NCI-H2196 treated with DMSO at 0.1 percent for 48 hours (cell line): Measurements from ENCODE around the gene ZNF217.
"Not testable (repeated sequence)": the region's sequence is repeated elsewhere in the genome, so short reads cannot be mapped to it uniquely, and the experiment has no call there.

Experiments used
- DNase-seq: peaks from one replicate; lab custom pipeline; 2025; ENCODE audit not compliant: unreplicated experiment; lab: John Stamatoyannopoulos, UW

ZNF217 gene

DNA sequence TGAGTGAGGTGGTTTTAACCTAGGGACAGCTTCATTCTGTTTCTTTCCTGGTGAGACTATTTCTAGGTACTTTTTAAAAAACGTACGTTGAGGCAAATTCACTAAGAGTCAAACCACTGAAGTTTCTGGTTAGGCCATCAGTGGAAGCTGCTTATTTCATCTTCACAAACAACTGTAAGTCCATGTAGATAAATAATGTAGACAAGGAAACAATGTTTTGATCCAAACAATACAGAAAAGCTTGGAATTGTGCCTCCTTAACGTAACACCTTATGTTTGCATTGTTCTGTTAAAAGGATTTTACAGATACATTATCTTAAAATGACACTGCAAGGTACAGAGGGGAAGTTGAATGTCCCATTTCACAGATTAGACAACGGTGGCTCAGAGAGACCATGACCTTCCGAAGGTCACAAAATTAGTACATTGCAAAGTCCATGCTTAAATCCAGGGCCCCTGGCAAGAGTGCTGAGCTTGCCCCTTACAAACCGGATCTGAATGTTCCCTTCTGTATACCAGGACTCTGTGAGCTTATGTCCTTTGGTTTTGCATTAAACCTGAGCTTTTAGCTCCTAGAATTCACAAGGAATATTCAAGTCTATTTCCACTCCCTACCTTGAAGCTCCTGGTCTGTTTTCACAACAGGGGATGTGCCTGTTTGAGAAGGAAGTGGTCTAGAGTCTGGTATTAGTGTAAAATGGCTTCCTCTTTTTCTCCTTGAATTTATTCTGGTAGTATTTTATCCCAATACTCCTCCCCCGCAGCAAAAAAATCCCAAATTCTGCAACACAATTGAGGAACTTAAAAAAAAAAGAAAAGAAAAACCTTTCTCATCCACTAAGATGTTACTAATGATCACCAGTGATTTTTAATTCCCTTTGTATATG, 28.9 kb upstream of the ZNF217 start:
- DNase-seq, result no peak

DNA sequence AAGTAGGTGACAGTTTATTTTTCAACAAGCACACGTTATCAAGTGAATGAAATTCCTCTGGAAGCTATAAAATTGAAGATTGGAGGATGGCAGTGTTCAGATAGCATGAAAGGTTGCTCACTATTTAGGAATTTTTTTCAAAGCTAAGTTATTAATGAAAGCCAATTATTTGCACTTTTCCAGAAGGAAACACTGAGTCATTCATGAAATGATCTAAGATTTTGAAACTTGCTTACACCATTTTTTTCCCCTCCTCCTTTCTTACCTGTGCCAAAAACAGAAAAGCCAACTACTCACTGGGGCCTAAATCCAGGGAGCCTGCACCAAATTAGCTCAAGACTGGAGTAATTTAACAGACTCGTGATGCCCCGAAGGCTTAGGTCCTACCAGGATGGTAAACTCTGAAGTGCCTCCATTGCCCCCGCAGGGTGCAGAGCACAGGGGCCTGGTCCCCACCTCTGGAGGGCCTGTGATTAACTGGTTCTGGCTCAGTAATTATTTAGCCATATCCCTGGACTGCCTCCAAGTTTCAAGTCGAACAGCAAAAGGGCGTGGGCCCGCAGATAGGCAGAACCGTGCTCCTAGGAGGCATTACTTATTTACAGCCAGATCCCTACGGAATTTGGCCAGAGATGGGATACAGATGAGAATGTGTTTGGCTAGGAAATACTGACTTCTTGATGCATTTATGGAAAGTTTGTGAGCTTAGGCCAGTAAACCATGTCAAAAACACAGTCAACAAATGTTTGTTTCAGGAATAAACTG, 28.0 kb upstream of the ZNF217 start:
- DNase-seq, result peak; percentile 28

GRCh38 chr20:53618490-53619000, 24.9 kb upstream of the ZNF217 start:
- not testable (repeated sequence) for DNase-seq

DNA sequence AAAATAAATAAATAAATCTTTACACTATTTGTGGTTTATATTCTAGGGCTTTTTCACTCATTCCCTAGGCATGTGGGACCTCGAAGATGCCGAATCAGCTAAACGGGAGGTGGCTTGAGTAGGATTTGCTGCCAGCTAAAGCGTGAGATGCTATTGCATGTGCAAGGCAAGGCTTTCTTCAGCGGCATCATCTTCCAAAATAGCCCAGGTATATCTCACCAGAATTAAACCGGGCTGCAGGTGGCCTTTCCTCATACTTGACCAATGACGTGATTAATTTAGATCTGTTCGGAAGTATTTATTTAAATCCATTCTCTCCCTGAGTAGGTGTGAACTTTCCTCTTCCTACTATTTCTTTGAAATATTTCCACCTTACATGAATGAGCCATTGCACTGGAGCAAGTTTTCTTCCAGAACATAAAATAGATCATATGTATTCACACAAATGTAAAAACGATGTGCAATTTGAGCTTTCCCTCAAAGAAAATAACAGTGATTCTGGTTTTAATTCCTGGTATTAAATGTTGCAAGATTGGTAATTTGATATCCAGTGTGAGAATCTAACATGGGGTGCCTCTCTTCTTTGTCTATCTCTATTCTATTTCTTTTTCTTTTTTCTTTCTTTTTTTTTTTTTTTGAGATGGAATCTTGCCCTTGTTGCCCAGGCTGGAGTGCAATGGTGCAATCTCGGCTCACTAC, 24.3 kb upstream of the ZNF217 start:
- DNase-seq, result no peak

DNA sequence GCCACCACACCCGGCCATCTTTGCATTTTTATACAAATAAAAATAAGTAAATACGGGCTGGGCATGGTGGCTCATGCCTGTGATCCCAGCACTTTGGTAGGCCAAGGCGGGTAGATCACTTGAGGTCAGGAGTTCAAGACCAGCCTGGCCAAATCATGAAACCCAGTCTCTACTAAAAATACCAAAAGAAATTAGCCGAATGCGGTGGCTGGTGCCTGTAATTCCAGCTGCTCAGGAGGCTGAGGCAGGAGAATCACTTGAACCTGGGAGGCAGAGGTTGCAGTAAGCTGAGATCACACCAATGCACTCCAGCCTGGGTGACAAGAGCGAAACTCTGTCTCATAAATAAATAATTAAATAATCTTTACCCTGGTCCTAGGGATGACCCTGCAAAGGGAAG, 22.9 kb upstream of the ZNF217 start:
- DNase-seq, result not testable (repeated sequence)

- DNase-seq, result no peak
These were observed 20.1 kb upstream of the ZNF217 start for GRCh38 chr20:53613748-53614147.

DNA sequence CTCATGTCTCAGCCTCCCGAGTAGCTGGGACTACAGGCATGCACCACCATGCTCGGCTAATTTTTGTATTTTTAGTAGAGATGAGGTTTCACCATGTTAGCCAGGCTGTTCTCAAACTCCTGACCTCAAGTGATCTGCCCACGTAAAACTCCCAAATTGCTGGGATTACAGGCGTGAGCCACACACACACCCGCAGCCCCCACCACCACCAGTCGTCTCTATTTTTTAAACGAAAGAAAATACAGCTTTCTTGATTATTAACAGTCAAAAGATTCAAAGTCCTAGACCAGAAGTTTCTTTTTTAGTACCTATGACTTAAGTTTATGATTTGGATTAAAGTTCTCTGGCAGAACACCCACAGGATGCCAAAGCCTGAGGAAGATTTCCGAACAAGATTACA, 18.6 kb upstream of the ZNF217 start:
- not testable (repeated sequence) for DNase-seq

DNA sequence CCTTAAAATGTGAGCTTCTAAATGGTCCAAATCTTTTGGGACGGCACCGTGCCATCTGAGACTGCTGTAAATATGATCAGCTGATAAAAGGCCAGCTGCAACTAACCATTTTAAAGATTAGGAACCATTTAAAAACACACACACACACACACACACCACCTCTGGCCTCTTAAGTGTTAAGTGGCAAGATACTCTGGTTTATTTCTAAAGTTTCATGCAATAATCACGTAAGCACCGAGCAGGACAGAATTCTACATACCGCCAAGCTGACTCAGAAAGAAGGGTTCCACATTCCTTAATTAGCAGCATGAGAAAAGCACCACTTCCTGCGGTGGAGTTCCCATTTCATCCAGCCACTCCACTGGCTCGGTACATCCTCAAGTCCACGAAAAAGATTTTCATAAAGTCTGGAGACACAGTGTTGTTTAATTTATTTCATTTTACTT, 17.8 kb upstream of the ZNF217 start:
- DNase-seq, result no peak

- peak; percentile 40 for DNase-seq
These were observed 16.1 kb upstream of the ZNF217 start for GRCh38 chr20:53609491-53610445.

DNA sequence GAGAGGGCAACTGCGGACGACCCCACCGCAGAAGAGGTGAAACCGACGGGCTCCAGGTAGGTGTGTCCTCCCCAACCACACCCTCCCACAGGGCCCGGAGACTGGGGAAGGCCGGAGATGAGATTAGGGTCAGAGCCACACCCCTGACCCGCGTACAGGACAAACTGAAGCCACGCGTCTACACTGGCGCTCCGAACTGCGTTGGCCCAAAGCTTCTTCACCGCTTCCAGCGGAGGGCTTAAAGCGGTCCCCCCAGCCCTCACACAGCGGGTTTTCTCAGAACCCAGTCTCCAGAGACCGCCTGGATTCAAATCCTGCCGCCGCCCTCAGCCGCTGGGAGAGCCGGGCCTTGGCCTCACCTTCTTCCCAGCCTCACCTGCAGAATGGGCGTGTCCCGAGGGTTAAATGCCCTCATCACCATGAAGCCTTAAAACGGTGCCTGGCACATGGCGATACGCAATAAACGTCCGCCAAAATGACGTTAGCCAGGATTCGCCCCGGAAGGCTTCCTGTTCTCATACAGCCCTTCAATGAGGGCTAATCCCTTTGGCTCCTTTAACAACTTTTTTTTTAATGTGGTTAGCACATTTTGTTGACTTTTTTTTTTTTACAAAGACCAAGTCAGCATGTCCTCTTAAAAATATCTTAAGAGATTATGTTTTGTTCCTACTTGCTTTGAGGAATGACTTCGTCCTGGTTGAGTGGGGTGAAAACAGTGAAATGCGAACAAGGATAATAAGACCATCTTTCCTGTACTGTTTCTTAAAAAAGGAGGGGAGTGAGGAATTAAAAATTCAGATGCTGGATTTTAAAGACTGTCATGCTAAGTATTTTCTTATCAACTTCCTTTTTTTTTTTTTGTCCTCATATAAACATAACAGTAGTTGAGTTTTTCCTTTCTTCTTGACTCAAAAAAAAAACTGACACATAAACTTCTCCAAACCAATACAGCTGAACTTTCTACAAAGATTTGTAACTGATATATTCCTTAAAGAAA, 15.1 kb upstream of the ZNF217 start:
- no peak for DNase-seq

- no peak for DNase-seq
These were observed 14.4 kb upstream of the ZNF217 start for GRCh38 chr20:53608071-53608455.

DNA sequence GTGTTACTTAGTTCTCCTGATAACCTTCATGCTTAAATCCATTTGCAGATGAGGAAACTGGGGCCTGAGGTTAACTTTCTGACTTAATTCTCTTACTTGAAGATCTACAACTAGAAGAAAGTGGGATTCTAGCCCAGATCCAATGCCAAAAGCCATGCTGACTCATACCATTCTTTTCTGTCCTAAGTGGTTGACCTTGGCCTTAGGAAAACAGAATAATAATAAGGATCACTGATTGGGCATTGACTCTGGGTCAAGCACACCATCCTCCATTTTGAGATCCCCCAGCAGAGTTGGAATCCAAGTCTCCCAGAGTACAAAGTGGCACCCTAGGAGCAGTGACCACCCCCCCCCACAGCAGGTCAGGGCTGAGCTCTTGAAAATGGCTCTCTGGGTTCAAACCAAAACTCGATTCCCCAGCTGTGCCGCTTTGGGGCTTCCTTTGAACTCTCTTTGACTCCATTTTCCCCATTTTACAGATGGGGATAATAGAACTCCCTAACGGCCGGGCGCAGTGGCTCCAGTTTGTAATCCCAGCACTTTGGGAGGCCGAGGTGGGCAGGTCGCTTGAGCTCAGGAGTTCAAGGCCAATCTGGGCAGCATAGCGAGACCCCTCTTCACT, 12.8 kb upstream of the ZNF217 start:
- DNase-seq, result no peak

- DNase-seq, result not testable (repeated sequence)
These were observed 11.8 kb upstream of the ZNF217 start for GRCh38 chr20:53605401-53605800.

GRCh38 chr20:53604846-53605245, 11.2 kb upstream of the ZNF217 start:
- DNase-seq, result not testable (repeated sequence)

DNA sequence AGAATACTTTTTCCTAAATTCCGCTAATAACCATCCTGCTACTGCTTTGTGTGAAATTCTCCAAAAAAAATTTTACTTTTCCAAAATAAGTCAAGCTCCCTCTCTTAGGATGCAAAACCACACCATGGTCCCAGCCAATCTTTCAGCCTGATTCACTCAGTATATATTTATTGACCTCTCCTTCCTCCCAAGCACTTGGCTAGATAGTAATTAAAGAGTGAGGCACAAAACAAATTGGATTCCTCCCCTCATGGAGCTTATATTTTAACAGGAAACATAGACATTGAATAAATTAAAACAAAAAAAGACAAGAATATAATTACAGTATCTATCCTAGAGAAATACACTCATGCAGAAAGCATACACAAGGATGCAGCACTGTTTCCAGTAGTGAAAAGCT, 9.0 kb upstream of the ZNF217 start:
- DNase-seq, result no peak

- DNase-seq, result no peak
These were observed 6.4 kb upstream of the ZNF217 start for GRCh38 chr20:53599910-53600632.

DNA sequence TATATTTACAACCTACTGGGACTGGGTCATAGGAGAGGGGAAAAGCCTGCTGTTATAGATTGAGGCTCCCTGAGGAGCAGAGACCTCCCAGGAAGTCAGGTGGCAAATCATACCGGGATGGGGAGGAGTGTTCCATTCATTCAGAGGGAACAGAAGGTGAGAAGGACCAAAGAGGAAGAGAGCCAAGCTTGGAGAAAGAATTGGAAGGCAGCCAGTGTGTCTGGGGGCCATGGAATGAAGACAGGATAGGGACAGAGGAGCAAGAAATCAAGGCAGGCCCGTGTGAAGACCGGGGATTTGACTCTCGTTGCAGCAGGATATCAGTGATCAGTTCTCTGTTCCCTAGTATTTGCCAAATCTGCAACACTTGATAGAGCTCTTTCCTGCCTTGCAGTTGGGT, 5.7 kb upstream of the ZNF217 start:
- DNase-seq, result no peak

DNA sequence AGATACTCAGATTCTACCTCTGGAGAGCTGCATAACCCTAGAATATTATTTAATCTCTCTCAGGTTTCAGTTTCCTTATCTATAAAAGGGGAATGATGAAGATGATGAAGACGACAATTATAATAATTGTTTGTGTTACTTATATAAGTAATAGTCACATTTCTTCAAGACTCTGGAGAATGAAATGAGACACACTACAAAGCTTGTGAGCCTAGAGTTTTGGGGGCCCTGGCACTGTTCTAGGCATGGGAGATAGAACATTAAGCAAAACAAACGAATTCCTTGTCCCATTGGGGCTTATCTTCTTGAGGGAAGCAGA, 5.4 kb upstream of the ZNF217 start:
- no peak for DNase-seq
